CD4-positive, alpha-beta T cell treated with Interleukin-15 for 4 hours (primary cell): ENCODE results near the gene TMEM116.
"Not testable (repeated sequence)": the region's sequence is repeated elsewhere in the genome, so short reads cannot be mapped to it uniquely, and the experiment has no call there.

ENCODE experiments used
- DNase-seq: peaks from one replicate; pipeline ENCODE4 v3.0.0-alpha.2; 2020; ENCODE audit warnings: low spot score

TMEM116 gene

DNA sequence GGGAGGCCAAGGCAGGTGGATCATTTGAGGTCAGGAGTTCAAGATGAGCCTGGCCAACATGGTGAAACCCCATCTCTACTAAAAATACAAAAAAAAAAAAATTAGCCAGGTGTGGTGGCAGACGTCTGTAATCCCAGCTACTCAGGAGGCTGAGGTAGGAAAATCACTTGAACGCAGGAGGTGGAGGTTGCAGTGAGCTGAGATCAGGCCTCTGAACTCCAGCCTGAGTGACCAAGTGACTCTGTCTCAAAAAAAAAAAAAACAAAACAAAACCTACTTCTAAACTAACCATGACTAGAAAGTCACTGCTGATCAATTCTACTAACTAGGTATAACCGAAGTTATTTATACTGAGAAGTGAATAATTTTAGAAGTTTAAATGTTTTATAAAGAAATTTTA, 3.4 kb downstream of the TMEM116 start:
- DNase-seq, result not testable (repeated sequence)

DNA sequence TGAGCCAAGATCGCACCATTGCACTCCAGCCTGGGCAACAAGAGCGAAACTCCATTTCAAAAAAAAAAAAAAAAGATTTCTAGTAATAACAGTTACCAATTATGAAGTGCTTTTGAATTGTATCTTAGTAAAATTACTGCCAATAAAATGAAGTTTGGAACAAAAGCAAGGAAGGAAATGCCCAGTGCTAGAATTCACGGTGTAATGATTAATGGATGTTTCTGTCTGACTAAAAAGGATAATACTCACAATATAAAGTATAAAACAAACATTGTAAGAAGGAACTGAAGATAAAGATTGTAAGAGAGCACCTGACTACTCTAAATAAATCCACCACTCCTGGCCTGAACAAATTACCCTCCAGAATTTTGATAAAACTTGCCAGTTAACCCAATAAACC, 4.0 kb downstream of the TMEM116 start:
- DNase-seq, result no peak

DNA sequence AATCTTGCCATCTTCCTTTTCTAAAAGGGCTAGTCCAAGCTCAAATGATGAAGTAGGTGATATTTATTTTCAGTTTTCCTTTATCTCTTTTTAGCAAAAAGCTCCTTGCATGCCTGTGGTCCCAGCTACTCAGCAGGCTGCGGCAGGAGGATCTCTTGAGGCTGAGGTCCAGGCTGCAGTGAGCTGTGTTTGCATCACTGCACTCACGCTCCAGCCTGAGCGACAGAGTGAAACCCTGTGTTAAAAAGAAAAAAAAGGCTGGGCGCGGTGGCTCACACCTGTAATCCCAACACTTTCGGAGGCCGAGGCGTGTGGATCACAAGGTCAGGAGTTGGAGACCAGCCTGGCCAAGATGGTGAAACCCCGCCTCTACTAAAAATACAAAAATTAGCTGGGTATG, 5.0 kb downstream of the TMEM116 start:
- DNase-seq, result no peak

DNA sequence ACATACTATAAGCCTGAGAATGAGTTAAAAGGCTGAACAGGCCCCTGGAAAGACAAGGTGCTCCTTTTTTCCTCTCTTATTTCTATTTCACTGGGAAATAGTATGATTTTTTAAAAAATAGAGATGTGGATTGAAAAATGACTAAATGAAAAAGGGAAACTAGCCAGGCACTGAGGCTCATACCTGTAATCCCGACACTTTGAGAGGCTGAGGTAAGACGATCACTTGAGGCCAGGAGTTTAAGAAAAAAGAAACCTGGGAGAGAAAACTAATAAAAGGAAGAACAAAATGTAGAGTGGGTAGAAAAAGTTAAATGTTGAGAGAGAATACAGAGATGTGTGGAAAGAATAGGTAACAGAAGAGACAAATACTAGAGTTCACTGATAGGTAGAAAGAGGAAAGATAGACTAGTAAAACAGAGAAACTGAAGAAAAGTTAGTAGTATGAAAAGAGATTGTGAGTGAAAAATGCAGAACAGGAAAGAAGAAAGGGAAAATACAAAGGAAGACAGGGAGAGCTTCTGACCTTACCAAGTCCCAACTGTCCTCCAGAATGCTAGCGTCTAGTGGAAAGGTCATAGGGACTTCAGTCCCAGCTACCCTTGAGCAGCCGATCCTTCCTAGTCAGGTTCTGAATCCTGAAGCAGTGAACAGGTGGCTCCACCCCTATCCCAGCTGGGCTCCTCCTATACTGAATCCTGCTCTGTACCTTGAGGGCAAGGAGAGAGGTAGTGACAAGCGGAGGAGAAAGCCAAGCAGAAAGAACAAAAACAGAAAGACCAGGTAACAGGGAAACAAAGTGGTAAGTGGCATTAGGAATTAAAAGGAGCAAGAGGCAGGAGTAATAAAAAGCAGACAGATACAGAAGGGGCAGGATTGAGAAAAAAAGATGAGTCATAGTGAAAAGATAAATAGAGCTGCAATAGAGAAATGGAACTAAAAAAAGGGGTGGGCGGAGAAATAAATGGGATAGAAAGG, 7.3 kb downstream of the TMEM116 start:
- DNase-seq, result no peak

DNA sequence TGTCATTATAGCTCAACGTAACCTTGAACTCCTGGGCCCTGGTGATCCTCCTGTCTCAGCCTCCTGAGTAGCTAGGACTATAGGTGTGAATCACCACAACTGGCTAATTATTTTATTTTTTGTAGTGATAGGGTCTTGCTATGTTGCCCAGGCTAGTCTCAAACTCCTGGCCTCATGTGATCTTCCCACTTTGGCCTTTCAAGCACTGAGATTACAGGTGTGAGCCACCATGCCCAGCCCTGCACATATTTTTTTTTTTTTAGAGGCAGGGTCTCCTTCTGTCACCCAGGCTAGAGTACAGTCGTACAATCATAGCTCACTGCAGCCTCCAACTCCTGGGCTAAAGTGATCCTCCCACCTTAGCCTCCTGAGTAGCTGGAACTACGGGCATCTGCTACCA, 8.9 kb downstream of the TMEM116 start:
- no peak for DNase-seq

DNA sequence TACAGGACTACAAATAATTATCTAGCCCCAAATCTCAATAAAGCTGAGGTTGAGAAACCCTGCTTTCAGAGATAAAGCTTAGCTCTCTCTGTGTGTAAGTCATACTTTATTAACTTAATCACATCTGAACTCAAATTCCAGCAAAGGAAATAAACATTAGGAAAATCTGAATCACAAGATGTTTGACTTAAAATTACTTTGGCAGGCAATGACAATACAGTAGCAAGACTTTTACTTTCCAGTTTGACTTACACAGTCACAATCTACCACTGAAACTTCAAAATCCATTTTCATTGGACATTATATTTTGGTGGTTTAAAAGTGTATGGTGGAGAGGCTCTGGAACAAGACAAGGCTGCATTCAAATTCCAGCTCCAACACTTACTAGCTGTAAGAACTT, 11.4 kb downstream of the TMEM116 start:
- DNase-seq, result no peak

DNA sequence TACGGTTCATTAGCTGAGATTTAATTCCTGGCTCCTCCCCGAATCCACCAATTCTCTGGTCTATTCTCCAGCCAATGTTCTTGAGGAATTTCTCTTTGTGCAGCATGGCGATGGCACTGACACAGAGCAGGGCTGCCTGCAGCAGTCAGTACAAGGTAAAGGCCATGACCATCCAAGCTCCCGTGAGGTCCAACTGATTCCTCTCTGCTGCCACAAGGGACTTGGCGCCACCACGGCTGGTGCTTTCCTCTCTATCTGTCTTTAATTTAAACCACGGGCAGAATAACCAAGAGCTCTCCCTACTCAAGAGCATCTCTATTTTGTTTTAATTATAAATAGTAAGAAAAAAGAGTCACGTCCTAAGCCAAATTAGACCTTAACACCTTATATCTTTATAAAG, 12.1 kb downstream of the TMEM116 start:
- DNase-seq, result no peak

DNA sequence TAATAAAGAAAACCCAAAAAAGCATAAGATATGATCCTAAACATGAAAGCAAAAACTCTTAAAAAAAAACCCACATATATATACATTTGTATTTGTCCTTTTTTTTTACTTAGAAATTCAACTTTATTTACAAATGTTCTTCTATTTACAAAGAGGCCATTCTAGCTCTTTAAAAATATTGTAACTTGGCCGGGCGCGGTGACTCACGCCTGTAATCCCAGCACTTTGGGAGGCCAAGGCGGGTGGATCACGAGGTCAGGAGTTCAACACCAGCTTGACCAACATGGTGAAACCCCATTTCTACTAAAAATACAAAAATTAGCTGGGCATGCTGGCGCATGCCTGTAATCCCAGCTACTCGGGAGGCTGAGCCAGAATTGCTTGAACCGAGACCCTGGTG, 13.8 kb downstream of the TMEM116 start:
- not testable (repeated sequence) for DNase-seq

DNA sequence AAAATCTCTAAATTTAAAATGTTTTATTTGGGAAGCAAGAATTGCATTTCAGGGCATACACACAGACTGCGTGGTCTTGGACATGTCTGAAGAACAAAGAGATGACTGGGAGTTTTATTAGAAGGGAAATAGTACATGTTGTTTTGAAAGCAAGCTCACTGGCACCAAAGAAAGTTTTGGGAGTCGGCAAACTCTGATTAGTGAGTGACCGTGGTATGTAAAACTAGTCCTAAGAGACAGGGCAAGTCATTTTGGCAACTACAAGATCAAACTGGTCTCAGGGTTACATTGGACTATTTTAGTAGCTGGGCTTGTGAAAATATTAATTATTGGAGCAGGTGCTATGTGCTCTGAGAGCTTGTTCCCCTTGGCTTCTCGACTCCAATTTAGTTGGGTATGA, 14.9 kb downstream of the TMEM116 start:
- no peak for DNase-seq

DNA sequence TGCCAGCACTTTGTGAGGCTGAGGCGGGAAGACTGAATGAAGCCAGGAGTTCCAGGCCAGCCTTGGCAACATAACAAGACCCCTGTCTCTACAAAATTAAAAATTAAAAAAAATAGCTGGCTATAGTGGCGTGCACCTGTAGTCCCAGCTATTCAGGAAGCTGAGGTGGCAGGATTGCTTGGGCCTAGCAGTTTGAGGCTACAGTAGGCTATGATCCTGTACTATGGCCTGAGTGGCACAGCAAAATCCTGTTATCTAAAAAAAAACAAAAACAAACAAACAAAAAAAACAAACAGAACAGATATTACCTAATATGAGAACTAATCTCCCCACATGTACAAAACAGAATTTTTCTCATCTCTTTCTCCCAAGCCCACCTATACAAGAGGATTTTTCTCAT, 15.7 kb downstream of the TMEM116 start:
- DNase-seq, result no peak

DNA sequence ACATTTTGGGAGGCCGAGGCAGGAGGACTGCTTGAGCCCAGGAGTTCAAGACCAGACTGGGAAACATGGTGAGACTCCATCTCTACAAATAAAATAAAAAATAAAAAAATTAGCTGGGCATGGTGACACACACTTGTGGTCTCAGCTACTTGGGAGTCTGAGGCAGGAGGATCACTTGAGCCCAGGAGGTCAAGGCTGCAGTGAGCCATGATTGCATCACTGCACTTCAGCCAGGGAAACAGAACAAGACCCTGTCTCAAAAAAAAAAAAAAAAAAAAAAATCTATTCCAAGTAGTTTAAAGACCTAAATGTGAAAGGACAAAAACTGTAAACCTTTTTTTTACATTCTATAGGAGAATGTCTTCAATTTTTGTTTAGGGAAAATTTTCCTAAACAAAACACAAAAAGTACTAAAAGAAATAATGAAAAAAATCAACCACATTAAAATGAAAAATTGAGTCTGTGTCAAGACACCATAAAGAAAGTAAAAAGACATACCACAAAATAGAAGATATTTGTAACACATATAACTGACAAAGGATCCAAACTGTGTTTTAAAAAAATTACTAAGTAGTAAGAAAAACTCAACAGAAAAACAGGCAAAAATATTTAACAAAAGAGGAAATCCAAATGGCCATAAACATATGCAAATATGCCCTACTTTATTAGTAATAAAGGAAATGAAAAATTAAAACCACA, 17.0 kb downstream of the TMEM116 start:
- no peak for DNase-seq

DNA sequence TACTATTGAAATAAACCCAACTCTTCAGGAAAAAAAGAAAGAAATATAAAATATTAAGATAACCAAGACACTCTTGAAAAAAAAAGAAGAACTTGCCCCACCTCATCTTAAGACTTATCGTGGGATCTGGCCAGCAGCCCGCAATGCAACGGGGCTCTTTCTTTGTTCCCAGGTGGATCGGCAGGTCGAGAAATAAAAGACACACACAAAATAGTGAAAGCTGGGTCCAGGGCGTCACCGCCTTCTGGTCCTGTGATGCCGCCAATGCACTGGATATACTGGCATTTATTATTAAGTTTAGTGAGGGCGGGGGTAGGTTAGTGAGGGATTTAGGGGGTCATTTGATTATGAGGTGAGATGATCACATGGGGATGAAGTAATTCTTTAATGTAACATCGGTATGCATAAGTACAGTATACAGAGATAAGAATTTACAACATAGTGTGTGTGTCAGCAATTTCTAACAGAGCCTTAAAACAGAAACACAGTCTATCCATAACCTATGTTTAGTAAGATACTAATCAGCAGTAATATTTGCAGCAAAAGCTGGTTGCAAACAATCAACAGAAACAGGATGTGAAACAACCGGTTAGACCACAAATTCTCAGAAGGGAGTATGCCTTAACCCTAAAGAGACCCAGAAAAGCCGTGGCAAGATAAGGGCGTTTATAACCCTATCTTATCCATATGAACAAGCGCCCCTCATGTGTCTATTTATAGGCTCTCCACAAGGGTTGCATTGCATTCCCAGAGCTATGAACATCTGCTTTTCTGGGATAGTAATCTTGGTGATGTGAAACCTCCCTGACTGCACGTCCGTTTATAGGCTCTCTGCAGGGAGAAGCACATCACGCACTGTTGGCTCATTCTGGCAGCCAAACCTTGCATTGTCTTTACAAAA, 18.5 kb downstream of the TMEM116 start:
- peak; percentile 60 for DNase-seq

DNA sequence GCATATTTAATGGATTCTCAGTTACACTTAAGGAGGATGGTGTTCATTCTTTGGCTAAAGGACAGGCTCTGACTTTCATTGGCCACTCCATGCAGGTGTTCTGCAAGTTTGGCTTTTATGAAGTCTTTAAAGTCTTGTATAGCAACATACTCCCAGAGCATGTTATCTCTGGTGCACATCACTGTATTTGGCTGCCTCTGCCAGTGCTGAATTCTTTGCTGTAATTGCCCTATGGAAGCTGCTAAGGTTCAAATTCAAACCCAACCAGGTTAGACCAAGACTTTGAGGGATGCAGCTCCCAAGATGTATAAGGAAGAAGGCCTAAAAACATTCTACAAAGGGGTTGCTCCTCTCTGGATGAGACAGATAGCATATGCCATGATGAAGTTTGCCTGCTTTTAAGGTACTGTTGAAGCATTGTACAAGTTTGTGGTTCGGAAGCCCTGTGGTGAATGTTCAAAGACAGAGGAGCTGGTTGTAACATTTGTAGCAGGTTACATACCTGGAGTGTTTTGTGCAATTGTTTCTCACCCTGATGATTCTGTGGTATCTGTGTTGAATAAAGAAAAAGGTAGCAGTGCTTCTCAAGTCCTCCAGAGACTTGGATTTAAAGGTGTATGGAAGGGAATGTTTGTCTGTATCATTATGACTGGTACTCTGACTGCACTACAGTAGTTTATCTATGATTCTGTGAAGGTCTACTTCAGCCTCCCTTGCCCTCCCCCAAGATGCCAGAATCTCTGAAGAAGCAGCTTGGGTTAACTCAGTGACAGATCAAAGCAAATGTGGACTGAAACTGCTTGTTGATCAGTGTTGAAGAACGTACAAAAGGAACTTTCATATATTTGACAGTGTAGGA, 19.4 kb downstream of the TMEM116 start:
- peak; percentile 31 for DNase-seq

DNA sequence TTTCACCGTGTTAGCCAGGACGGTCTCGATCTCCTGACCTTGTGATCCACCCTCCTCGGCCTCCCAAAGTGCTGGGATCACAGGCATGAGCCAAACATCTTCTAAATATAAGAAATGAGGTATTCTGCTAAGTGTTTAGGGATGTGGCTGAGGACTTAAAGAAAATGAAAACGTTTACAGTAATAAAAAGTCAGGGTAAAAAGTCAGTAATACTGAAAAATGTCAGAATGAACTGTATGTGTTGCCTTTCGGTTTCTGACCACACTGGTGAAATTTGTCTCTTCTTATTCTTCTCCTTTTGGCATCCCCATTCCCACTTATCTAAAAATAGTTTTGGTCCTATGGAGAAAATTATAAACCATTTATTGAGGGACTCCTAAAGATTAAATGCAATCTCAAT, 20.5 kb downstream of the TMEM116 start:
- DNase-seq, result no peak

DNA sequence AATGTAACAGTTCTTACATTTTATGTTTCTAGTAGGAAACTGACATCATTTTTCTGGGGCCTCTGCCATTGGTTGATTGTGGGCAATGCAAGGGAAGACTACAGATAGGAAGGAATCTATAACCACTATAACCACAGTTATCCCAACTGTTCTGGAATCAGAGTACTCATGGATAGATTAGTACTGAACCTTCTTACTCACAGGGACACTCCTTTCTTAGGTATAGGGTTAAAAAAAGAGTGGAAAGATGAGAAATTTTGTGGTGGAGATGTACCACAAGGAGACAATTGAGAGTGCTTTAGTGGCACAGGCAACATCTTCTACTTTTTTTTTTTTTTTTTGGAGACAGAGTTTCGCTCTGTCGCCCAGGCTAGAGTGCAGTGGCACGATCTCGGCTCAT, 21.0 kb downstream of the TMEM116 start:
- no peak for DNase-seq

DNA sequence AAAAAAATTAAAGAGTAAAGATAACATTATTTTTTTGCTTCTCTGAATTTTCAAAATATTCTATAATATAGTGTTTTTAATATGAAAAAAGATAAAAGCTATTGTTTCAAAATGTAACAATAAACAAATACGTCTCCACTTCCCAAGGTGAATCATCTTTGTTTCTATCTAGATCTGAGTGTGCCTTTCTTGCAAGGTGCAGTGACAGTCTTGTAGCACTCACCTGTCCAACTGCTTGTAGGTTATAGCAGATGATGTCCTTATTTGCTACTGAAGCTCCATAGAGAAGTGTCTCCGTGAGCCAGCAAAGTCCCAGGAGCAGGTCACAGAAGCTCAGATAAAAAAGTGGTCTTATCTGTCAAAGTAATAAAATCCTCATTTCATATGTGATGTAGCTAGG, 21.4 kb downstream of the TMEM116 start:
- DNase-seq, result no peak

DNA sequence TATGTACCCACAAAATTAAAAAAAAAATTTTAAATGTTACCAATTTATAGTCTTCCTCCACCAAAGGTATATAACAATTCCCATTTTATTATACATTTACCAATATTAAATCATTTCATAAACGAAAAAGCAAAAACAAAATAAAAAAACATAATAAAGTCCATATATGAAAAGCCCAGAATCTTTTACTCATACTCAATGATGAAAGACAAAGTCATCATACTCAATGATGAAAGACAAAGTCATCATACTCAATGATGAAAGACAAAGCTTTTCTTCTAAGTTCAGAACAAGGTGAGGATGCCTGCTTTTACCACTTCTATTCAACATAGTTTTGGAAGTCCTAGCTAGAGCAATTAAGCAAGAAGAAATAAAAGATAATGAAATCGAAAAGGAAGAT, 28.1 kb downstream of the TMEM116 start:
- DNase-seq, result no peak

DNA sequence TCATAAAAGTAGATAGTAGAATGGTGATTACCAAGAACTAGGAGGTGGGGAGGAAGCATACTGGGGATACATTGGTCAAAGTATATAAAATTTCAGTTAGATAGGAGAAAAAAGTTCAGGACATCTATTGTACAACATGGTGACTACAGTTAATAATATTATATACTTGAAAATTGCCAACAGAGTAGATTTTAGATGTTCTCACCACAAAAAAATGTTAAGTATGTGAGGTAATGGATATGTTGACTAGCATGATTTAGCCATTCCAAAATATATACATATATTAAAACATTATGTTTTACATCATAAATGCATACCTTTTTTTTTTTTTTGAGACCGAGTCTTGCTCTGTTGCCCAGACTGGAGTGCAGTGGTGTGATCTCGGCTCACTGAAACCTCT, 31.0 kb downstream of the TMEM116 start:
- no peak for DNase-seq

DNA sequence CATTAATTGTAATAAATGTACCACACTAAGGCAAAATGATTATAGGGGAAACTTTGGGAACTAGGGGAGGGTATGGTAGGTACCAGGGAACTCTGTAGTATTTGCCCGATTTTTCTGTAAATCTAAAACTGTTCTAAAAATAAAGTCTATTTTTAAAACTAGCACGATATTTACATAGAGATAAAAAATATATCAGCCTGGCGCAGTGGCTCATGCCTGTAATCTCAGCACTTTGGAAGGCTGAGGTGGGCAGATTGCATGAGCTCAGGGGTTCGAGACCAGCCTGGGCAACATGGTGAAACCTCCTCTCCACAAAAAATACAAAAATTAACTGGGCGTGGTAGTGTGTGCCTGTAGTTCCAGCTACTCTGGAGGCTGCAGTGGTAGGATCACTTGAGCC, 32.4 kb downstream of the TMEM116 start:
- no peak for DNase-seq

DNA sequence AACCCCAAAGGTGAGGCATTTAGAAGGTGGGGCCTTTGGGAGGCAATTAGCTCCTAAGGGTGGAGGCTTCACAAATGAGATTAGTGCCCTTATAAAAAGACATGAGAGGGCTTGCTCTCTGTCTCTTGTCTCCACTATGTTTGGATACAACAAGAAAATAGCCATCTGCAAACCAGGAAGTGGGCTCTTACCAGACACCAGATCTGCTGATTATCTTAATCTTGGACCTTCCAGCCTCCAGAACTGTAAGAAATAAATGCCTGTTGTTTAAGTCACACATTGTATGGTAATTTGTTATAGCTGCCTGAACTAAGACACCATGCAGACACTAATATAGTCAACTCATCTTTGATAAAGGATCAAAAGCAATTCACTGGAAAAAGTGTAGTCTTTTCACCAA, 34.4 kb downstream of the TMEM116 start:
- no peak for DNase-seq

DNA sequence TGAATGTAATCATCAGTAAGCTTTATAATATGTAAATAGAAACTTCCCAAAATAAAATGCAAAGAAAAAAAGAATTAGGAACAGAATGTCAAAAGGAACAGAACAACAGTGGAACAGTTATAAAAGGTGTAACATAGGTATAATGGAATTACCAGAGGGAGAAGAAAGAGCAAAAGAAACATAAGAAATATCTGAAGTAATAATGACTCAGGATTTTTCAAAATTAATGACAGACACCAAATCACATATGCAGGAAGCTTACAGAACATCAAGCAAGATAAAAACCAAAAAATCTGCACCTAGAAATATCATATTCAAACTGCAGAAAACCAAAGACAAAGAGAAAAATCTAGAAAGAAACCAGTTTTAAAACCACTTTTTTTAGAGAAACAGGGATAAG, 36.1 kb downstream of the TMEM116 start:
- DNase-seq, result no peak
